Uterus (tissue), 2 donors: ENCODE results near the gene ANGPT4.

Source experiments
- CTCF ChIP-seq, 4 experiments: fragments of 200-600 bp in 2 of 4; fragments of 450-650 bp in 2 of 4; sonication (generic) in 2 of 4; IDR thresholded peaks; one replicate each; pipeline ENCODE4 v1.5.1; 2016 to 2019; ENCODE audit warnings: antibody characterized with exemption in 4 of 4, mild to moderate bottlenecking in 2 of 4, moderate library complexity in 1 of 4
- POLR2A ChIP-seq, 2 donors: fragments of 450-650 bp; IDR thresholded peaks; one replicate each; pipeline ENCODE4 v1.6.1; 2016; ENCODE audit warnings: antibody characterized with exemption in 2 of 2, mild to moderate bottlenecking in 1 of 2, moderate library complexity in 1 of 2

GRCh38 chr20:841568-842546 is 74.3 kb downstream of the ANGPT4 start:
- no peak for TF ChIP-seq POLR2A (IDR thresholded peaks at IDR 0.05)
- TF ChIP-seq CTCF (IDR thresholded peaks at IDR 0.05): no peak
